Activated CD8-positive, alpha-beta memory T cell treated with anti-CD3 and anti-CD28 coated beads for 24 hours (primary cell): ENCODE measurements around the gene NCKIPSD.

Source experiments
- DNase-seq: peaks from one replicate; pipeline ENCODE4 v3.0.0-alpha.2; 2020

Gene NCKIPSD

GRCh38 chr3:48642605-48643004 lies 43.1 kb downstream of the NCKIPSD start:
- DNase-seq = no peak

GRCh38 chr3:48641396-48641795 lies 44.3 kb downstream of the NCKIPSD start:
- no peak for DNase-seq

DNA sequence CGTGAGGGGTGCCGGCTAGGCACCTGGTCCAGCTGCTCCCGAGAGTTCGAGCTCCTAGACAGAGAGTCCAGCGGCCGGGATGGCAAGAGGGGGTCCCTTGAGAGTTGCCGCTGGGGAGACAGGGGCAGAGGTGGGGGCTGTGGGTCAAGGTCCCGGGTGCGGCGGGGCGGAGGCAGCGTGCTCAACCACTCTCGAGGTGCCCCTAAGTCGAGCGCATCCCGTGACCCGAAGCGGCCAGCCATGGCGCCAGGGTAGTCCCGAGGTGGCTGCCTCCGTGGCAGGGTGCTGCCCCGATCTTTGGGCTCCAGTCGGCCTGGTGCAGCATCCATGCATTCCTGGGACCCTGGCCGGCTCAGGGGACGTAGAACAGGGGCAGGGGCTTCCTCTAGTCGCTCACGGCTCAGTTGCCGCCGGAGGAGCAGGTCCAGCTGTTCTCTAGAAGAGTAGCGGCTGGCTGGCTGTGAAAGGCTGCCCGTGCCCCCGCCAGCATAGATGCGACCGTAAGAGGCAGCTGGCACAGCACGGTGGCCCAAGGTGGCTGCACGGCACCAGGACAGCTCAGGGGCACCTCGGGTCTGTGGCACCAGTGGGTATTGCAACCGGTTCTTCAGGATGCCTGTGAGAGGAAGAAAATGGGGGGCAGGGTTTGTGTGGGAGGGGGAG lies 45.6 kb downstream of the NCKIPSD start:
- DNase-seq = no peak

DNA sequence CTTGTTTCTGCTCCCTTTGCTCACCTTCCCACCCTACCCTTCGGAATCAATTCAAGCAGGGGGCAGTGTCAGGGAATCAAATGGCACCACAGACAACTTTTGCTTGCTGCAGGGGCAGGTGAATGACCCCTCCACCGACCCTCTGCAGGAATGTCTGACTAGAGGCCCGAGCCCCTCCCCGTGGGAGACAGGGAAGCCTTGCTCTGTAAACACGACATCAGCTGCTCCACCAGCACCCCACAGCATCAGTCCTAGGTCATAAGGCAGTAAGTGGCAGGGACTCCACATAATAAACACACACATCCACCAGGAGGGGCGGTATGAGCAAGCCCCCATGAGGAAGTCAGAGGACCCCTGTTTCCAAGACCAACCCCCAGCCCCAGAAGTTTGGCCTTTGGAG lies 48.4 kb downstream of the NCKIPSD start:
- DNase-seq = no peak

DNA sequence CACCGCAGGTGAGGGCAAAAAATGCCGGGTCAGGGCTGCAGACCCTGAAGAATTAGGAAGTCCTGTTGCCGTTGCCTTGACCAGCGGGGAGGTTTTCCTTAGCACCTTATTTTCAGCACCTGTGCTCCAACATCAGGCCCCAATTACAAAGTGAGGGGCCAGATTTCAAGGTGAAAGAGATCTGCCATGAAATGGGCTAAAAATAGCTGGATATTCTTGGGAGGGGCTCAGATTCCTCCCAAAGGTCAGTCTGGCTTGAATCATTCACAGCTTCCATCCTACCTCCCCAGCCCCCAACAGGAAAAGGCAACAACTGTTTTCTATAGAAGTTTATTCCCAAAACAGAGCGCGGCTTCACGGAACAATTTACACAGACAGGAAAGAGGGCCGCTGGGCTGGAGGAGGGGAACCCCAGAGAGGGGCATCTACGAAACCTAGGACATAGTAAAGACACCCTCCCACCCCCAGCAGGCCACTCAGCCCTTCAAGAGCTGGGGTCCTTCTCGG lies 49.5 kb downstream of the NCKIPSD start:
- DNase-seq = no peak

GRCh38 chr3:48635222-48636021 lies 50.3 kb downstream of the NCKIPSD start, which contains the start of gene SLC26A6:
Gene SLC26A6 (minus strand): TSS chr3:48635461. CDS start chr3:48635393, 68 bp downstream.
- peak; percentile 98 for DNase-seq

DNA sequence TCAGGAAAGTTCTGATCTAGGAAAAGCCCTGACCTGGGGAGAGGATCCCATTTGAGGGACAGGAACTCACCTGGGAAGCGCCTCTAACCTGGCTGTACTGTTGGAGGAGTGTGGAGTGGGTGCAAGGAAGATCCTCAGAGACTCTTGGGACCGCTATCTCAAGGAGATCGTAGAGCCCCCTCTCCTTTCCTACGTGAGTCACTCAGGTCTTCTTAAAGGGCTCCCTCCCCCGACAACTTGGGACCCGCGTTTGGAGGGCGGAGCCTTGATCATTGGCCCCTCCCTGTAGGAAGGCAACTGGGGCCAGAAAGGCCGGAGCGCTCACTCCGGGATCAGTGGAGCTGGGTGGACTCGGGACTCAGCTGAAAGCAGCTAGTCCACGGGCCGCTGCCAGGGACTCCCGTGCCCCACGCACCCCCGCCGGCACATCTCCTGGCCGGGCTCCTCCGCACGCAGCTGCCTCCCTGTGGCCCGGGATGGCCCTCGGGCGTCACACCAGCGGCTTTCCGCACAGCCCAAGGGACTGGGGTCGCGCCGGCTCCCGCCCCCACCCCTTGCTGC lies 51.0 kb downstream of the NCKIPSD start:
- DNase-seq = peak; percentile 80

GRCh38 chr3:48633743-48634142 lies 52.0 kb downstream of the NCKIPSD start:
- DNase-seq = no peak

GRCh38 chr3:48633256-48633655 lies 52.5 kb downstream of the NCKIPSD start:
- no peak for DNase-seq

- no peak for DNase-seq
These were observed 53.9 kb downstream of the NCKIPSD start for GRCh38 chr3:48631516-48632448.

GRCh38 chr3:48630833-48631232 lies 54.9 kb downstream of the NCKIPSD start:
- no peak for DNase-seq

DNA sequence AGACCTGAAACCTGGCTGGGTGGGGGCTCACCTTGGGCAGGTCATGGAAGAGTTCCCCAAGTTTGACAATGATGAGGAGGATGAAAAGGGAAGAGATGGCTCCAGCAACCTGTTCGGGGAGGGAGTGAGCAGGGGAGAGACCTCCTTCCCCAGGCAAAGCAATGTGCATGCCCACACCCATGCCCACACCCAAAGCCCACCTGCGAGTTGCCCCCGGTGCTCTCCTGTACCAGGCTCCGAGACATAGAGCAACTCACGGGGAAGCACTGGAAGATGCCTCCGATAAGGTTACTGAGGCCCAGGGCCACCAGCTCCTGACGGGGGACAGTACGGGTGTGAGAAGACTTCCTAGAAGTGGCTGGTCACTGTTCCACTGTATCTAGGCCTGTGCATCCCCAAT lies 55.3 kb downstream of the NCKIPSD start:
- DNase-seq = no peak

DNA sequence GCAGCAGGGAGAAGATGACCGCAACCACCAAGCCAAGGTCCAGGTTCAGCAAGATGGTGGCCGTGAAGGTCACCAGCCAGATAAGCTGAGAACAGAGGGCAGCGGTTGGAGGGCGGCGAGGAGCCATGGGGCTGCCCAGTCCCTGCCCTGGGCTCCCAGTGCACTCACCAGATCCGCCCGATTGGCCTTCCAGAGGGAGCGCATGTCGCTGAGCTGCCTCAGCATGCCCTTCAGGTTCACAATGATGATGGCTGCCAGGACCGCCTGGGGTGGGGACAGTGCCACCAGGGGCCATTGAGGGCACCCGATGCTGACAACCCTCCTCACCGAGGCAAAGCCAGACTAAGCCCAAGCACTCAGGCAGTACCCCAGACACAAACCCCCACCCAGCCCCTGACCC lies 55.8 kb downstream of the NCKIPSD start:
- DNase-seq = no peak

DNA sequence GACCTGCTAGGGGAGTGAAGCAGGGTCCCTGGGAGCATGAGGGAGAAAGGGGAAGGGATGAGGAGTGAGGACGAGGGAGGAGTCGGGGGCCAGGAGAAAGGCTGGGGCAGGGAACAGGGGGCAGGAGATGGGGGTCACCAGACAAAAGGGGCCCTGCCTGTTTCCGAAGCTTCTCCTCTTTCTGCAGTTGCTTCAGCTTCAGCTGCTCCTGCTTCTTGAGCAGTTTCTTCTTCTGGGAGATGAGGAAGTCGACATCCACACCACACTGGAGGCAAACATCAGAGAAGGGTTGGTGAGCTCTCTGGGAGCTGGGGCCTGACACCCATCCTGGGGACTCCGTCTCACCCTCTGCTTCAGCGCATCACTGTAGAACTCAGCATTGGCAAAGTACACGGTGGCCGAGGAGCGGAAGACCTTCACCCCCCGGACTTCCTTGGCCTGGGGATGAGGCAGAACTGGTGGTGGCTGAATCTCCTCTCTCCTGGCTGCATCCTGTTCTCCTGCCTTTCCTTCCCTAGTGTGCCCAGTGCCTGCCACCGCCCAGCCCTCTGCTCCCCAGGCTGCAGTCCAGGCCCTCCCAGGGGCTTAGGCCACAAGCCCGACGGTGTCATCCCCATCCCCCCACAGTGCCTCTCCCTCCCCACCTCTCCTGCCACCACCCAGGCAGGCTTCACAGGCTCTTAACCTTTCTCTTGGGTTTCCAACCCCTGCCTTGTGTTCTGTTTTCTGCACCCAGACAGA lies 57.3 kb downstream of the NCKIPSD start:
- DNase-seq = no peak

GRCh38 chr3:48625600-48625999 lies 60.1 kb downstream of the NCKIPSD start:
- no peak for DNase-seq

DNA sequence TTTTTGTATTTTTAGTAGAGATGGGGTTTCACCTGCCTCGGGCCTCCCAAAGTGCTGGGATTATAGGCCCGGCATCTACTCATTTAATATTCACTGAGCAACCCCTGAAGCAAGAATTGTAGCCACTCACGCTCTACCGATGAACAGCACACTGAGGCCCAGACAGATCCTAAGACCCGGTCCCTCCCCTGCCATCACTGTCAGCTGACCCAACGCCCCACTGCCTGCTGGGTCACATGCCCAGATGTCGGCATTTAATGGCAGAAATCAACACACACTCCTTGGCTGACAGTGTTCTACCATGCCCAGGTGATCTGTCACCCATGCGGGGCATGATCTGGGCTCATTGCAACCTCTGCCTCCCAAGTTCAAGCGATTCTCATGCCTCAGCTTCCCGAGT lies 60.9 kb downstream of the NCKIPSD start:
- no peak for DNase-seq

DNA sequence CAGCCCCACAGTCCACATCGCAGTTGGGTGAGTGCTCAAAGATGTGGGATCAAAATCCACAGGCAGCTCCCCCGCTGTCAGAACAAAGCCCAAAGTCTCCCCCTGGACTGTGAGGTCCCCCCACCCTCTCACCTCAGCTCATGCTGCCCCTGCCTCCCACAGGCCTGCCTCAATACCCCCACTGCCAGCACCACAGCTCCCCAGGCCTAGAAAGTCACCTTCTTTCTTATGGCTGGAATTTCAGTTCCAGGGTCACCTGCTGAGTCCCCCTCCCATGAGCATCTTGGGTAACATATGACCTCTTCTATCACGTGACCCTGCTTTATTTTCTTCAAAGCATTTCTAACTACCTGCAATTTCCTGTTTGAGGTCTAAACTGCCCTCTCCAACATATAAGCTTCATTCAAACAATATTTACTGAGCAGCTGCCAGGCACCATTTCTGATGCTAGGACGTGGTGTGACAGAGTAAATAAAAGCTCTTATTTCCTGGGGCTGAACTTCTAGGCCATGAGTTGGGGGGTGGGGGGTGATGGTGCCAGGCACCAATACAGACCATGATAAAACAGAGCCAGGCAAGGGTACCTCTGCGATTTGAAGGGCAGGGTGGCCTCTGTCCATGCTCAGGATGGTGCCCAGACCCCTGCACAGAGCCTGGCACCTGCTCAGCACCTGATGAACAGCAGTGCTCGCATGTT lies 61.7 kb downstream of the NCKIPSD start:
- no peak for DNase-seq
